Fibroblast of mammary gland (primary cell): Measurements from ENCODE around the gene STN1.
"Not testable (repeated sequence)": the region's sequence is repeated elsewhere in the genome, so short reads cannot be mapped to it uniquely, and the experiment has no call there.

Experiments
- DNase-seq: peaks from one replicate; pipeline ENCODE4 v3.0.0-alpha.2; 2010; ENCODE audit warnings: low read depth
- H3K4me3 ChIP-seq: 2 replicates; pipeline ENCODE4 v1.5.1; 2011; ENCODE audit warnings: low read depth, mild to moderate bottlenecking, low read length, moderate library complexity; ENCODE audit not compliant: control insufficient read depth
- TF ChIP-seq, protein P1 (sequence below): conservative IDR thresholded peaks from 2 replicates; pipeline ENCODE4 v1.5.1; 2011; ENCODE audit warnings: low read depth, low read length, inconsistent platforms; ENCODE audit not compliant: control insufficient read depth, insufficient read depth

STN1 gene

DNA sequence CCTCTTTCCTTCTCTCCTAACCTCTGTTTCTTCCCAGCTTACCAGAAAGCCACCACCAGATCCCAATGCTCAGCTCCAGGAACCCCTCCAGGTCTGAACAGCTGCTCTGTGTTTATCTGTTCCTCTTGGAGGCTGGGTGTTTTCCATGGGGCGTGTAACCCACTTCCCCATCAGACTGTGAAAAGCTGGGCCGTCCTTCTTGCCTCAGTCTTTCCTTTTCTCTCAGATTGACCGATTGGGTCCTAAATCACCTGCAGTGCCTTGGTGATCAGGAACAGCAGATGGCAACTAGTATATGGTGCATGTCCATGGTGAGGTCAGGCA is 67.5 kb downstream of the STN1 start:
- peak overlapping the region; percentile 17 for H3K4me3 ChIP-seq
- DNase-seq: no peak
- TF ChIP-seq, protein P1, sequence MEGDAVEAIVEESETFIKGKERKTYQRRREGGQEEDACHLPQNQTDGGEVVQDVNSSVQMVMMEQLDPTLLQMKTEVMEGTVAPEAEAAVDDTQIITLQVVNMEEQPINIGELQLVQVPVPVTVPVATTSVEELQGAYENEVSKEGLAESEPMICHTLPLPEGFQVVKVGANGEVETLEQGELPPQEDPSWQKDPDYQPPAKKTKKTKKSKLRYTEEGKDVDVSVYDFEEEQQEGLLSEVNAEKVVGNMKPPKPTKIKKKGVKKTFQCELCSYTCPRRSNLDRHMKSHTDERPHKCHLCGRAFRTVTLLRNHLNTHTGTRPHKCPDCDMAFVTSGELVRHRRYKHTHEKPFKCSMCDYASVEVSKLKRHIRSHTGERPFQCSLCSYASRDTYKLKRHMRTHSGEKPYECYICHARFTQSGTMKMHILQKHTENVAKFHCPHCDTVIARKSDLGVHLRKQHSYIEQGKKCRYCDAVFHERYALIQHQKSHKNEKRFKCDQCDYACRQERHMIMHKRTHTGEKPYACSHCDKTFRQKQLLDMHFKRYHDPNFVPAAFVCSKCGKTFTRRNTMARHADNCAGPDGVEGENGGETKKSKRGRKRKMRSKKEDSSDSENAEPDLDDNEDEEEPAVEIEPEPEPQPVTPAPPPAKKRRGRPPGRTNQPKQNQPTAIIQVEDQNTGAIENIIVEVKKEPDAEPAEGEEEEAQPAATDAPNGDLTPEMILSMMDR: no peak

DNA sequence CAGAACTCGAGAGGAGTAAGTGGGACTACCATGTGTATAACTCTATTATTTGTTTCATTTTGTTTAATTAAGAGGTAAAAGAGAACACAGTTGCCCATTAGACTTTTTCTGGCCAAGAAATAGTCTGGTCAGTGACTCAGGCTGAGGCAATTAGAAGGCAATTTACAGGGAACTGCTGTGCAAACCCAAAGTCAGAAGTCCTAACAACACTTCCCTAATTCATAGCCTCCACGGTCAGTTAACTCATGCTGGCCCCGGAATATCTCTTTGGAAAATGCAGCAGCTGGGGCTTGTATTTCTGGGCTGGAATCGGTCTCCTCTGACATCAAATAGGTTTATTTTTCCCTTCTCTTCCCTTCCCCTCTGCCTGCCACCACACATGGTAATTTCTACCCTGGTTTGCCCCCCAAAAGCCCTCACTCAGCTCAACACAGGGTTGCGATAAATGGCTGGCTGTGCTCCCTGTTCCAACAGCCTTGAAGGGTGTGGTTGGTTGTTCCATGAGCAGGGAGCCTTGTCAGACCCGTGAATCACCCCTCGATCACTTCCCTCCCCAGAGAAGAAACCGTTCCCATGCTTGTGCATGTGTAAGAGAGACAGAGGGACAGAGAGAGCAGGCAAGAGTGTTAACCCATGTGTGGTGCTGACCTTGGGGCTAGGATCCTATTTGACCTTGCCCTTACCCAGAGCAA is 68.0 kb downstream of the STN1 start:
- DNase-seq: peak; percentile 98
- H3K4me3 ChIP-seq: peak overlapping the region; percentile 38
- TF ChIP-seq, protein P1: no peak

DNA sequence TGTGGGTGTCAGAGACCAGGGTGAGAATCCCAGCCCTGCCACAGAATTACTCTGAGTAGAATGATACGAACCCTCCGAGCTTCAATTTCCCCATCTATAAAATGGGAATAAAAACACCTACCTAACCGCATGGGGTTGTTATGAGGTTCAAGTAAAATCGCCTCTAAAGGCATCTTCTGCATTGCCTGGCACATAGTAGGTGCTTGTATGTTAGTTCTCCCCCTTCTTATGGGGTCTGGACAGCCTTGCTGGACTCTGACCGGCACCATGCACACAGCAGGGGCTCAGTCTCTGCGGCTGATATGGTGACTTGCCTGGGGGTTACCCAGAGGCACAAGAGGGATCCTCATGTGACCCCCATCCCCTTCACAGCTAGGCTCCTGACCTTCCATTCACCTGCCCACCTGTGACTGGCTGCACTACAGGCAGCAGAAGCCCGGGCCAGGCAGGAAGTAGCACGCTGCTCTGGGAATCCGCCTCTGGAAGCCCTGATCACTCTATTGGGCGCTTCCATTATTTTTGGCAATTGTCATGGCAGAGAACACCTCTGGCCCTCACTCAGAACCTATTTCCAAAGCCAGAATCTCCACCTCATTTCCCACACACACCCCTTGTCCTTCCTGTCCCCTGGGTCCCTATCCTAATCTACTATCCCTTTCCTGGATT is 68.6 kb downstream of the STN1 start:
- H3K4me3 ChIP-seq: no peak overlapping the region
- TF ChIP-seq, protein P1: no peak
- no peak for DNase-seq

DNA sequence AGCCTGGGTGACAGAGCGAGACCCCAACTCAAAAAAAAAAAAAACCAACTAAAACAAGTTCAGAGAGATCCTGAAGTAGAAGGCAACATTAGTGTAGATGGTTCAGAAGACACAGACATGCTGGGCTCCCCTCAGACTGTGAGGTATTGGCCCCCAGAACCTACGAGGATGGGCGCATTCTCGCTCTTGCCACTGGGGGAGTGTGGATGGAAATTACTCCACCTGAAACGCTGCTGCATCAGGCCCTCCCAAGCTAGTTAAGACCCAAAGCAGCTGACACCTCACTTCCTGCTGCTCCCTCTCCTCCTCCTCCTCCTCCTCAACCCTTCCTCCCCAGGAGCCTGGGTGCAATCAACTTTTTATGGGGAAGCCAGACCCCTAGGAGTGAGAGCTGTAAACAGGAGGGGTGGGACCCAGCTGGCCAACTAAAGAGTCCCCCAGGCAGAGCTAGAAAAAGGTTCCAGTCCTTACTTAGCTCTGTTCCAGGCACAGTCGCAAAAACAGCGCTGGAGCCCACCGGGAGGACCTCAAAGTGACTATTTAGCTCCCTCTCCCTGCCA is 70.0 kb downstream of the STN1 start:
- no peak for DNase-seq
- no peak overlapping the region for H3K4me3 ChIP-seq
- TF ChIP-seq, protein P1: no peak

DNA sequence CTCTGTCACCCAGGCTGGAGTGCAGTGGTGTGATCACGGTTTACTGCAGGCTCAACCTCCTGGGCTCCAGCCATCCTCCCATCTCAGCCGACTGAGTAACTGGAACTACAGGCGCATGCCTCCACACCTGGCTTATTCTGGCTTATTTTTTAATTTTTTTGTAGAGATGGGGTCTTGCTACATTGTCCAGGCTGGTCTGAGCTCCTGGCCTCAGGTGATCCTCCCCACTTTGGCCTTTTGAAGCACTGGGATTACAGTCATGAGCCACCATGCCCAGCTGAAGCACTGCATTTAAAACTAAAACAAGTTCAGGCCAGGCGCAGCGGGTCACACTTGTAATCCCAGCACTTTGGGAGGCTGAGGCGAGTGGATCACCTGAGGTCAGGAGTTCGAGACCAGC is 70.6 kb downstream of the STN1 start:
- no peak for DNase-seq
- TF ChIP-seq, protein P1: no peak
- no peak overlapping the region for H3K4me3 ChIP-seq

DNA sequence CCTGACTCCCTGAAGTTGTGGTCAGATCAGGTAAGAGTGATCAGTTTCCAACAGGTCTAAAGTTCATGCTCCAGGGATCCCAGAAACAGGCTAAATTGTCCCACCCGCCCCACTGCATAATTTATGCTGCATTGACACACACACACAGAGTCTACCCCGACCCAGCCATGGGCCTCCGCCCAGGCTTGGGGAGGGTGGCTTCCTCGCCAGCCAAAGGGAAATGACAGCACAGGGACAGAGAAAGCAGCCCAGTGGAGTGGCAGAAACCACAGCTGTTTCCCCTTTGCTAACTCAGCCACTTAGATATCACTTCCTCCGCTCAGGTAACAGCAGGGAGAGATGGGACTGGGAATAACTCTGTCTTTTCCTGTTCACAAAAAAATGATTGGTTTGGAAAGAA is 72.0 kb downstream of the STN1 start:
- DNase-seq: no peak
- TF ChIP-seq, protein P1: no peak
- no peak overlapping the region for H3K4me3 ChIP-seq

DNA sequence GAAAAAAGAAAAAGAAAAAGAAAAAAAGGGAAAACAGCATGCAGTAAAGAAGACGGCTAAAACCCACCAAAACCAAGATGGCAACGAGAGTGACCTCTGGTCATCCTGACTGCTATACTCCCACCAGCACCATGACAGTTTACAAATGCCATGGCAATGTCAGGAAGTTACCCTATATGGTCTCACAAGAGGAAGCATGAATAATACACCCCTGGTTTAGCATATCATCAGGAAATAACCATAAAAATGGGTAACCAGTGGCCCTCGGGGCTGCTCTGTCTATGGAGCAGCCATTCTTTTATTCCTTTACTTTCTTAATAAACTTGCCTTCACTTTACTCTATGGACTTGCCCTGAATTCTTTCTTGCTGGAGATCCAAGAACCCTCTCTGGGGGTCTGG is 72.6 kb downstream of the STN1 start:
- DNase-seq: not testable (repeated sequence)

More for the DNA sequence above, 72.6 kb downstream of the STN1 start:
- not testable (repeated sequence) for H3K4me3 ChIP-seq
